Fibroblast of lung (primary cell): Measurements from ENCODE around the gene TFB2M. TPM values are rescaled to one million over a fixed set of nuclear protein-coding genes. Genes with fewer than 3 reads are reported as not detected.

Experiments
- DNase-seq, 2 donors: peaks; one replicate each; pipeline versions ENCODE4 v3.0.0 to v3.0.0-alpha.2; 2010; ENCODE audit warnings: low read depth in 2 of 2
- H2AFZ ChIP-seq: 2 replicates; pipeline ENCODE4 v1.5.1; 2012; ENCODE audit warnings: low read length, control low read depth, inconsistent platforms
- H3K27ac ChIP-seq: 2 replicates; pipeline ENCODE4 v1.5.1; 2011; ENCODE audit warnings: low read length, control low read depth; ENCODE audit not compliant: insufficient read depth
- H3K27me3 ChIP-seq: 2 replicates; pipeline ENCODE4 v1.5.1; 2011; ENCODE audit warnings: mild to moderate bottlenecking, low read length; ENCODE audit not compliant: control insufficient read depth, insufficient read depth
- H3K36me3 ChIP-seq: 2 replicates; pipeline ENCODE4 v1.5.1; 2011; ENCODE audit warnings: low read length; ENCODE audit not compliant: control insufficient read depth, insufficient read depth
- H3K4me1 ChIP-seq: 2 replicates; pipeline ENCODE4 v1.5.1; 2011; ENCODE audit warnings: low read length; ENCODE audit not compliant: control insufficient read depth, insufficient read depth; ENCODE audit errors: extremely low read depth
- H3K4me2 ChIP-seq: 2 replicates; pipeline ENCODE4 v1.5.1; 2011; ENCODE audit warnings: low read length, control low read depth; ENCODE audit not compliant: insufficient read depth; ENCODE audit errors: extremely low read depth
- H3K4me3 ChIP-seq, 4 experiments: fragments of 200-600 bp in 1 of 4; sonication (generic) in 1 of 4; replicated peaks in 1 of 4; 2 replicates each; pipeline ENCODE4 v1.5.1; 2011 to 2016; ENCODE audit warnings: low read length in 4 of 4, low read depth in 3 of 4, mild to moderate bottlenecking in 3 of 4, control low read depth in 2 of 4, inconsistent platforms in 1 of 4, mixed read lengths in 1 of 4; ENCODE audit not compliant: insufficient read depth in 1 of 4; ENCODE audit errors: control extremely low read depth in 1 of 4
- H3K79me2 ChIP-seq: 2 replicates; pipeline ENCODE4 v1.5.1; 2012; ENCODE audit warnings: mild to moderate bottlenecking, low read length, inconsistent platforms; ENCODE audit not compliant: control insufficient read depth, insufficient read depth
- H3K9ac ChIP-seq: 2 replicates; pipeline ENCODE4 v1.5.1; 2011; ENCODE audit warnings: mild to moderate bottlenecking, low read length, control low read depth; ENCODE audit not compliant: insufficient read depth
- H3K9me3 ChIP-seq: 2 replicates; pipeline ENCODE4 v1.5.1; 2012; ENCODE audit warnings: low read depth, low read length; ENCODE audit not compliant: control insufficient read depth, insufficient read depth
- H4K20me1 ChIP-seq: 2 replicates; pipeline ENCODE4 v1.5.1; 2011; ENCODE audit warnings: low read length; ENCODE audit not compliant: control insufficient read depth, insufficient read depth; ENCODE audit errors: extremely low read depth
- EZH2 ChIP-seq: IDR thresholded peaks from 2 replicates; pipeline ENCODE4 v1.5.1; 2012; ENCODE audit warnings: low read length, control low read depth, mild to moderate bottlenecking; ENCODE audit errors: missing control alignments
- polyA plus RNA-seq, 2 donors: library from polyadenylated mRNA; depleted of rRNA in 1 of 2; stranded (reverse) in 1 of 2; unstranded in 1 of 2; fragments of >200 nt; gene quantifications; 2 replicates each; pipeline ENCODE4 v1.2.1, GENCODE V29; 2011 to 2012; ENCODE audit warnings: missing spikeins in 1 of 2
- total RNA-seq: library from RNA; depleted of rRNA; stranded (reverse); fragments of >200 nt; gene quantifications from 2 replicates; pipeline ENCODE4 v1.2.1, GENCODE V29; 2014
- TF ChIP-seq, protein P1 (sequence below), 2 donors: IDR thresholded peaks in 1 of 2; conservative IDR thresholded peaks in 1 of 2; 1 replicate in 1 of 2; 2 replicates in 1 of 2; pipeline ENCODE4 v1.5.1; 2011 to 2012; ENCODE audit warnings: low read length in 2 of 2, control low read depth in 1 of 2, inconsistent platforms in 1 of 2, low read depth in 1 of 2, mild to moderate bottlenecking in 1 of 2

TFB2M gene
- total and polyA plus RNA-seq, 2 donors (not counting 1 experiment from before 2014, with no cell fraction given): 15.9 to 20.1 TPM

DNA sequence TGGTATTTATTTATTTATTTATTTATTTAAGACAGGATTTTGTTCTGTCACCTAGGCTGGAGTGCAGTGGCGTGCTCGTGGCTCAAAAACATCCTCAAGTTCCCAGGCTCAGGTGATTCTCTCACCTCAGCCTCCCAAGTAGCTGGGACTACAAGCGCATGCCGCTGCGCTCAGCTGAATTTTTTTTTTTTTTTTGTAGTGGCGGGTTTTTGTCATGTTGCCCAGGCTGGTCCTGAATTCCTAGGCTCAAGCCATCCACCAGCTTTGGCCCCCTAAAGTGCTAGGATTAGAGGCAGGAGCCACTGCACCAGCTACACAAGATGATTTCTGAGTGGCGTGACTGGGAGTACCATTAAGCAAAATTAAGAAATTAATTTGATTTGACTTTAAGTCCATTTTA lies 31.9 kb upstream of the TFB2M start:
- DNase-seq: no peak
- Histone ChIP-seq H3K36me3 (no peaks in the 10 kb centered on the region), H3K27me3 (no peaks in the 10 kb centered on the region), H4K20me1 (no peaks in the 10 kb centered on the region), H3K4me2 (peak overlapping the region; percentile 55), H3K4me1 (peaks cover 10% of the 10 kb centered on the region), H3K4me3 (no peak overlapping the region), H3K79me2 (peaks cover 65% of the 10 kb centered on the region), H3K9ac (no peak overlapping the region), H2AFZ (no peak overlapping the region), H3K9me3 (no peaks in the 10 kb centered on the region), H3K27ac (peak overlapping the region; percentile 81)
- TF ChIP-seq, protein P1, sequence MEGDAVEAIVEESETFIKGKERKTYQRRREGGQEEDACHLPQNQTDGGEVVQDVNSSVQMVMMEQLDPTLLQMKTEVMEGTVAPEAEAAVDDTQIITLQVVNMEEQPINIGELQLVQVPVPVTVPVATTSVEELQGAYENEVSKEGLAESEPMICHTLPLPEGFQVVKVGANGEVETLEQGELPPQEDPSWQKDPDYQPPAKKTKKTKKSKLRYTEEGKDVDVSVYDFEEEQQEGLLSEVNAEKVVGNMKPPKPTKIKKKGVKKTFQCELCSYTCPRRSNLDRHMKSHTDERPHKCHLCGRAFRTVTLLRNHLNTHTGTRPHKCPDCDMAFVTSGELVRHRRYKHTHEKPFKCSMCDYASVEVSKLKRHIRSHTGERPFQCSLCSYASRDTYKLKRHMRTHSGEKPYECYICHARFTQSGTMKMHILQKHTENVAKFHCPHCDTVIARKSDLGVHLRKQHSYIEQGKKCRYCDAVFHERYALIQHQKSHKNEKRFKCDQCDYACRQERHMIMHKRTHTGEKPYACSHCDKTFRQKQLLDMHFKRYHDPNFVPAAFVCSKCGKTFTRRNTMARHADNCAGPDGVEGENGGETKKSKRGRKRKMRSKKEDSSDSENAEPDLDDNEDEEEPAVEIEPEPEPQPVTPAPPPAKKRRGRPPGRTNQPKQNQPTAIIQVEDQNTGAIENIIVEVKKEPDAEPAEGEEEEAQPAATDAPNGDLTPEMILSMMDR (conservative IDR thresholded peaks at IDR 0.05 in 1 of 2, IDR thresholded peaks at IDR 0.05 in 1 of 2; ENCODE audit: low read depth in 1 of 2, low read length in 2 of 2): no peak
- no peak for TF ChIP-seq EZH2

DNA sequence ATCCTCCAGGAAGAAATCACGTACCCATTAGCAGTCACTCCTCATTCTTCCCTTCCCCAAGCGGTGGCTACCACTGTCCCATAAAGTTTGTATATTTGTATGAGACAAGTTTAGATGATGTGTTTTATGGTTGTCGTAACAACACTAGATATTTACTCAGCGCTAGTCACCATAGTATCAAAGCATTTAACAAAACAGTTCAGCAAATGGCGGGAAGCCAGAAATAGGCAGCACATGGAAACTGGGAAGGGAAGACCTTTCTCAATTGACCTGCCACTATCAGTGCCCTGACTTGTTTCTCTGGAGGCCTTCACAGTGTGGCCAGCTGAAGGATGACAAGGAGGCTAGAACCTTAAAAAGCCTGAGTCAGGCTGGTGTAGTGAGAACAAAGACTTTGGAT lies 31.3 kb upstream of the TFB2M start:
- Histone ChIP-seq H3K27ac (peak overlapping the region; percentile 81), H3K4me1 (peaks cover 12% of the 10 kb centered on the region), H3K27me3 (no peaks in the 10 kb centered on the region), H3K4me3 (no peak overlapping the region), H3K79me2 (peaks cover 61% of the 10 kb centered on the region), H3K4me2 (peak overlapping the region; percentile 55), H3K36me3 (no peaks in the 10 kb centered on the region), H3K9ac (no peak overlapping the region), H2AFZ (no peak overlapping the region), H3K9me3 (no peaks in the 10 kb centered on the region), H4K20me1 (no peaks in the 10 kb centered on the region)
- DNase-seq: peak; percentile 68 to 94
- TF ChIP-seq, protein P1 (conservative IDR thresholded peaks at IDR 0.05 in 1 of 2, IDR thresholded peaks at IDR 0.05 in 1 of 2; ENCODE audit: low read depth in 1 of 2, low read length in 2 of 2): no peak
- no peak for TF ChIP-seq EZH2

DNA sequence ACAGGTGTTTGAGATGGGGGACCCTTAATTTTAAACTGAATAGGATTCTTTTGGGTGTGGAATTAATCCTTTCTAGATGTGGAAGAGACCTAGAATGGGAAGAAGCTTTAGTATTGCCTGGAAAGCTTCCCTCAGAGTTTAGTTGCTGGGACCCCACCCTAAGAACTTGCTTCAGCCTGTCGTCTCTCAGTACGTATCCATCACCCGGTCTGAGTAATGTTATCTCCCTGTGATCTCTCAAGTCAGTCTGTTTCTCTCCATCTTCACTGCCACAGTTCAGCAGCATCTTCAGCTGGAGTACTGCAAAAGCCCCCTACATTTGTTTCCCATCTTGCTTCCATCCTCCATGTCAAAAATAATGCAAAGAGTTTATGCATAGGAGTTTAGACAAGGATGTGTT lies 29.1 kb upstream of the TFB2M start:
- H3K36me3 ChIP-seq: no peaks in the 10 kb centered on the region
- H3K4me3 ChIP-seq: no peak overlapping the region
- peak overlapping the region; percentile 22 for H3K27ac ChIP-seq
- no peak overlapping the region for H3K4me2 ChIP-seq
- TF ChIP-seq, protein P1 (conservative IDR thresholded peaks at IDR 0.05 in 1 of 2, IDR thresholded peaks at IDR 0.05 in 1 of 2; ENCODE audit: low read depth in 1 of 2, low read length in 2 of 2): no peak
- no peak for TF ChIP-seq EZH2
- peaks cover 65% of the 10 kb centered on the region for H3K79me2 ChIP-seq
- H3K9me3 ChIP-seq: no peaks in the 10 kb centered on the region
- H3K4me1 ChIP-seq: peaks cover 17% of the 10 kb centered on the region
- H3K27me3 ChIP-seq: no peaks in the 10 kb centered on the region
- H4K20me1 ChIP-seq: no peaks in the 10 kb centered on the region
- no peak overlapping the region for H2AFZ ChIP-seq
- DNase-seq: no peak
- no peak overlapping the region for H3K9ac ChIP-seq
